ENCODE results near the gene TEN1.
"Not testable (repeated sequence)": the region's sequence is repeated elsewhere in the genome, so short reads cannot be mapped to it uniquely, and the experiment has no call there.

Gene TEN1

GRCh38 chr17:76038050-76038449 is 59.0 kb downstream of the TEN1 start:
- FAIRE-seq, result no peak
- TF ChIP-seq CTCF (IDR thresholded peaks at IDR 0.05; ENCODE audit: insufficient read depth, missing control alignments), result no peak
- DNase-seq (ENCODE audit: insufficient read length, low spot score), result no peak

GRCh38 chr17:76039121-76039520 is 60.1 kb downstream of the TEN1 start:
- no peak for DNase-seq (ENCODE audit: insufficient read length, low spot score)
- no peak for TF ChIP-seq CTCF (IDR thresholded peaks at IDR 0.05; ENCODE audit: insufficient read depth, missing control alignments)
- FAIRE-seq, result no peak

DNA sequence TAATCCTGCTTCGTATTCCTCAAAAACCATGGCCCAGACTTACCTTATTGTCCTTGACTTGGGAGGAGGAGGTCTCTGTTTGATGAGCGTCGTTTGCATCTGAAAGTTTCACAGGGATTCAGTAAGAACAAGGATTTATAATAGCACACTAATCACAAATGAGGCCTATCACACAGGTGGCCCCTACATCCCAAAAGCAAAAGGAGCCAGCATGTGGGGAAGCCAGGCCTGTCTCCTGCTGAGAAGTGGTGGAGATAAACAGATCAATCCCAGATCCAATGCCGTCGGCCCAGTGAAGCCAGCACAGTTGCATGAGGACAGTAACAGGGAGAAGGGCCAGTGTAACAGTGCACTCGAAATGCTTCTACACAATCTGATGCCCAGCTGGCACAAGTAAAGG is 61.3 kb downstream of the TEN1 start:
- TF ChIP-seq CTCF (IDR thresholded peaks at IDR 0.05; ENCODE audit: insufficient read depth, missing control alignments), result no peak
- DNase-seq (ENCODE audit: insufficient read length, low spot score), result no peak
- FAIRE-seq, result no peak

DNA sequence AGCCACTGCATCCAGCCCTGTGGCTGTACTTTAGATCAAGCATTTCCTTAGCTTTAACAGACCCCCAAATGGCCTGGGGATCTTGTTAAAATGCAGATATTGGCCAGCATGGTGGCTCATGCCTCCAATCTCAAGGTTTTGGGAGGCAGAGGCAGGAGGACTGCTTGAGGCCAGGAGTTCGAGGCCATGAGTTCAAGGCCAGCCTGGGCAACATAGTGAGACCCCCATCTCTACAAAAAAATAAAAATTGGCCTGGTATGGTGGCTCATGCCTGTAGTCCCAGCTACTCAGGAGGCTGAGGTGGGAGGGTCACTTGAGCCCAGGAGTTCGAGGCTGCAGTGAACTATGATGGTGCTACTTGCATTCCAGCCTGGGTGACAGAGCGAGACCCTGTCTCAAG is 63.8 kb downstream of the TEN1 start:
- DNase-seq (ENCODE audit: insufficient read length, low spot score); FAIRE-seq: not testable (repeated sequence)

DNA sequence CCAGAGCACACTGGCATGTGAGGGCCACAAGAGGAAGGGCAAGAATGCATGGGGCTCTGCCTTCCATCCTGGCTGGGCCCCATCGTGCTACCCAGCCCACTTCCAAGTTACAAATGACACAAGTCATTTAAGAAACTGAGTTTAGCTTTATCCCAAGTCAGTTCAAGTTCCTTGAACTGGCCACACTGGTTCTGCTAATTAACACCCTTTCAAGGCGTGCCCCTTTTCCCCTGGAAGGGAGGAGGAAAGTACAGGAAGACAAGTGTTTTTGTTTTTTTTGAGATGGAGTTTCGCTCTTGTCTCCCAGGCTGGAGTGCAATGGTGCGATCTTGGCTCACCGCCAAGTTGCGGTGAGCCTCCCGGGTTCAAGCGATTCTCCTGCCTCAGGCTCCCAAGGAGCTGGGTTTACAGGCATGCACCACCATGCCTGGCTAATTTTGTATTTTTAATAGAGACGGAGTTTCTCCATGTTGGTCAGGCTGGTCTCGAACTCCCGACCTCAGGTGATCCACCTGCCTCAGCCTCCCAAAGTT is 65.5 kb downstream of the TEN1 start:
- FAIRE-seq; DNase-seq (ENCODE audit: insufficient read length, low spot score): not testable (repeated sequence)

DNA sequence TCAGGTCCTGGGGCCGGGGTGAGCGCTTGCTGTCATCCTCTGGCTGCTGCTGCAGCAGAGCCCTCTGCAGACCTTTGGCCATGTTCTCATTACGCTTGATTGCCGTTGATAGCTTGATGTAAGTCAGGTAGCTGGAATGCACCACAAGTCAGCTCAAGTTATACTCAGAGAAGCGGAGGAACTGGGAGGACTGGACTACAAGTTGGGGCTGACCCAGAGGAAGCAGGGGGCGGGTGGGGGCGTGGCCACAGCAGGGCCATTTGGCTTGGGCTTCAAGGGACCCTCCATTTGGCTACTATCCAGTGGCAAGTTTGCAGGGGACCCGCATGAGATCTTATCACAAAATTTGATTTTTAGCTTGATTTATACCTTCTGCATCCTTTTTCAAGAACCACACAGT is 67.0 kb downstream of the TEN1 start:
- DNase-seq (ENCODE audit: insufficient read length, low spot score), result no peak
- FAIRE-seq, result no peak
- no peak for TF ChIP-seq CTCF (IDR thresholded peaks at IDR 0.05; ENCODE audit: insufficient read depth, missing control alignments)

- FAIRE-seq (no peak), DNase-seq (ENCODE audit: insufficient read length, low spot score) (no peak)
- TF ChIP-seq CTCF (IDR thresholded peaks at IDR 0.05; ENCODE audit: insufficient read depth, missing control alignments), result no peak
Measured at GRCh38 chr17:76048025-76048605, 69.1 kb downstream of the TEN1 start.

DNA sequence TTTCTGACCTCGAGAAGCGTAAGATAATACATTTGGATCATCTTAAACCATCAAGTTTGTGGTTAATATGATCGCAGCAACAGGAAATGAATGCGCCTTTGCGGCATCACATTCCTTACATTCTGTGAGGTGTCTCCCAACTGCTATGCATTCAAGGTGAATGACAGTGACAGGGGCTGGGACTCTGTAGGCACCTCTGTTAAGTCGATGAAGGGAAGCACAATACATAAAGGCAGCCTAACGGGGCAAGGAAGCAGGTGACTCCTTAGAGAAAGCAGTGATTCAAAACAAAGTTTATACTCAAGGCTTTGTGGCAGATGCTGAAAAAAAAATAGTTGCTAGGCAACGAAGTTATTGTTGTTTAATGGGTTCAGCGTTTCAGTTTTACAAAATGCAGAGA is 69.7 kb downstream of the TEN1 start:
- no peak for DNase-seq (ENCODE audit: insufficient read length, low spot score)
- TF ChIP-seq CTCF (IDR thresholded peaks at IDR 0.05; ENCODE audit: insufficient read depth, missing control alignments), result no peak

More for the DNA sequence above, 69.7 kb downstream of the TEN1 start:
- FAIRE-seq, result no peak

Measured in D721Med (cell line).